GM12891 (cell line): ENCODE results near the gene PPP1R12A. TPM values are rescaled to one million over a fixed set of nuclear protein-coding genes. Genes with fewer than 3 reads are reported as not detected.
"Not testable (repeated sequence)": the region's sequence is repeated elsewhere in the genome, so short reads cannot be mapped to it uniquely, and the experiment has no call there.

Experiments
- DNase-seq: peaks from one replicate; pipeline ENCODE4 v3.0.0; 2011; ENCODE audit warnings: low spot score; ENCODE audit not compliant: insufficient read length
- FAIRE-seq: peaks from 2 replicates; lab custom pipeline; 2011; peaks lifted over from hg19 to GRCh38; lab: Jason Lieb, UNC
- PAX5 ChIP-seq: IDR thresholded peaks from 2 replicates; pipeline ENCODE4 v1.6.1; 2011; ENCODE audit warnings: low read length, moderate library complexity, mild to moderate bottlenecking; ENCODE audit not compliant: insufficient read depth, severe bottlenecking
- POLR2A ChIP-seq: IDR thresholded peaks from 2 replicates; pipeline ENCODE4 v1.6.1; 2011; ENCODE audit warnings: low read depth, low read length, control low read depth
- POLR2AphosphoS5 ChIP-seq: IDR thresholded peaks from 2 replicates; pipeline ENCODE4 v1.6.1; 2011; ENCODE audit warnings: low read depth, low read length, control low read depth
- POU2F2 ChIP-seq: IDR thresholded peaks from 2 replicates; pipeline ENCODE4 v1.6.1; 2011; ENCODE audit warnings: low read depth, mild to moderate bottlenecking, control low read depth, low read length, moderate library complexity
- SPI1 ChIP-seq: IDR thresholded peaks from 2 replicates; pipeline ENCODE4 v1.6.1; 2011; ENCODE audit warnings: low read depth, low read length, control low read depth
- TAF1 ChIP-seq: IDR thresholded peaks from 2 replicates; pipeline ENCODE4 v1.6.1; 2011; ENCODE audit warnings: low read depth, low read length, control low read depth
- polyA plus RNA-seq: library from polyadenylated mRNA; unstranded; fragments of >200 nt; gene quantifications from one replicate; pipeline ENCODE4 v1.2.1, GENCODE V29; 2012; ENCODE audit warnings: low read depth, missing spikeins, inconsistent platforms; ENCODE audit not compliant: missing spikeins

PPP1R12A gene
- polyA plus RNA-seq: 27.2 TPM

- FAIRE-seq (peak; percentile 92), DNase-seq (peak; percentile 69)
- TF ChIP-seq POLR2A (peak; percentile 92), SPI1 (0 out of 2 replicates have a peak, but pooled peaks have one; percentile 27), POLR2AphosphoS5 (peak; percentile 96), PAX5 (no peak), TAF1 (peak; percentile 74), POU2F2 (peak; percentile 84)
Observed at GRCh38 chr12:79935021-79935623, at the start of gene PPP1R12A. Gene PPP1R12A (minus strand): TSS chr12:79935097. CDS start chr12:79934931, 166 bp downstream.

GRCh38 chr12:79983986-79984620 is 49.2 kb upstream of the PPP1R12A start:
- no peak for DNase-seq
- no peak for FAIRE-seq
- no peak for TF ChIP-seq POU2F2
- no peak for TF ChIP-seq POLR2A
- TF ChIP-seq PAX5: no peak
- no peak for TF ChIP-seq SPI1
- no peak for TF ChIP-seq POLR2AphosphoS5
- TF ChIP-seq TAF1: no peak

- no peak for FAIRE-seq
- TF ChIP-seq TAF1 (no peak), POU2F2 (no peak), PAX5 (no peak), POLR2A (no peak), POLR2AphosphoS5 (no peak), SPI1 (no peak)
- DNase-seq: no peak
Observed at GRCh38 chr12:79983492-79983891, 48.6 kb upstream of the PPP1R12A start.

DNA sequence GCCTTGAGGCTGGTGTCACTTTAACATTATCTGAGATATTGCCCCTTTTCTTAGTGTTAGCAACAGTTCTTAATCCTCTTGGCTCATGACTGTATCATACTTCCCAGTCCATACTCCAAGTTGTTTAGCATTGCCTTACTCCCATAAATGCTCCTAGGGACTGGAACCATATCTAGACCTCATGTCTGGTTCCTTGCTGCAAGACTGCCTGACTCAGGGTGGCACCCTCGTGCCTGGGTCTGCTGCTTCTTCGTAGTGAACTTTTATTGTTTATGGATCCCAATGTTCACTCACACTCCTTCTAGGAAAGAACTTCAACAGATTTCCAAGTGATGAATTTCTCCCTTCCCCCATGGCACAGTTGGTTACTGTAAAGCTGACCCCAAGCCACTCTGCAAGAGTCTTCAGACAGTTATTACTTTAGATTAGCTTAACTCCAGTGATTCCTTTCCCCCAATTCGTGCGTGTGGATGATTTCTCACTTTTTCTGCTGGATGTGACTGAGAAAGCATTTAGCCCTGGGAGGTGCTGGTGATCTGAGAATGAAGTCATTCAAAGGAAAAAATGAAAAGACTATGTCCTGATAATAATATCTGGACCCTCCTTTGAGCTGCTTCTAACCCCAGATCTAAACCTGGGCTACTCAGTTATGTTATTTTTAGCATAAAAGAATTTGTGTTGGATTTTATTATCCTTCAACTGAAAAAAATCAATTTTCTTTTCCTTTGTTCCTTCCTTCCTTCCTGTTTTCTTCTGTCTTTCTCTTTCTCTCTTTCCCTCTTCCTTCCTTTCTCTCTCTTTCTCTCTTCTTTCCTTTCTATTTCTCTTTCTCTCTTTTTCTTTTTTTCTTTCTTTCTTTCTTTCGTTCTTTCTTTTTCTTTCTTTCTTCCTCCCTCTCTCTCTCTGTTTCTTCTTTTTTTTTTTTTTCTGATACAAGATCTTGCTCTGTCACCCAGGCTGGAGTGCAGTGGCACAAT is 47.5 kb upstream of the PPP1R12A start:
- FAIRE-seq (no peak), DNase-seq (no peak)
- TF ChIP-seq POU2F2 (no peak), POLR2AphosphoS5 (no peak)

DNA sequence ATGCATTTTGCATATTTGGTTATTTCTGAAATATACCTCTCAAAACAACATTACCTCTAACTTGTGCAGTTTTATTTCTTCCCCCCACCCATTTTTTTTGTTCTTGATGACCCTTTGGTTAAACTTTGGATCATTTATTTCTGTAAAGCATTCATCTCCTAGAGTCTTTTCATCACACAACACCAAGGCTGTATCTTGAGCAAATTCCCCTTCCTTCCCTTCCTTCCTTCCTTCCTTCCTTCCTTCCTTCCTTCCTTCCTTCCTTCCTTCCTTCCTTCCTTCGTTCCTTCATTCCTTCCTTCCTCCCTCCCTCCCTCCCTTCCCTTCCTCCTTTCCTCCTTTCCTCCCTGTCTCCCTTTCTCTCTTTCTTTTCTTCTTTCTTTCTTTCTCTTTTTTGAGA is 43.8 kb upstream of the PPP1R12A start:
- TF ChIP-seq TAF1: no peak
- TF ChIP-seq PAX5: no peak
- no peak for TF ChIP-seq SPI1
- TF ChIP-seq POLR2A: no peak
- no peak for TF ChIP-seq POU2F2
- no peak for TF ChIP-seq POLR2AphosphoS5
- FAIRE-seq: no peak
- DNase-seq: no peak

- peak; percentile 64 for FAIRE-seq
Observed at GRCh38 chr12:79977856-79978460, 43.1 kb upstream of the PPP1R12A start.

GRCh38 chr12:79975143-79975542 is 40.2 kb upstream of the PPP1R12A start:
- no peak for FAIRE-seq
- DNase-seq: no peak
- TF ChIP-seq PAX5 (no peak), SPI1 (no peak), POU2F2 (no peak), TAF1 (no peak), POLR2A (no peak), POLR2AphosphoS5 (no peak)

More at GRCh38 chr12:79977856-79978460, 43.1 kb upstream of the PPP1R12A start:
- DNase-seq: not testable (repeated sequence)

DNA sequence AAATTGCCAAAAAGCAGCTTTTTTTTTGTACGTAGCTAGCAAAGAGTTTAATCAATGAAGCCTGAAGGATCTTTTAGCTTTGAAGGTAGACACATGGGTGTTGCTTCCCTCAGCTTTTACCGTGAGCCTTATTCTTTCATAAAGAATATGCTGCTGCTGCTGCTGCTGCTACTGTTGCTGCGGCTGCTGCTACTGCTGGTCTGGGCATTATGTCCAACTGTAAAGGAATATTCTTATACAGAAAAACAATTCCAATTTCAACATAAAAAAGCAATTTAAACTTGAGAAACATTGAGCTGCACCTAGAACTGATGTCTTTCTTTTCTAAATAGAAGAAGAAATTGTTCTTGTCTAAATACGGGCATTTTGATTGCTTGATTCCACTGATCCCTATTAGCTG is 38.9 kb upstream of the PPP1R12A start:
- FAIRE-seq: no peak
- no peak for DNase-seq
- no peak for TF ChIP-seq POU2F2
- no peak for TF ChIP-seq POLR2AphosphoS5
- TF ChIP-seq PAX5: no peak
- no peak for TF ChIP-seq TAF1
- no peak for TF ChIP-seq SPI1
- TF ChIP-seq POLR2A: no peak

GRCh38 chr12:79964100-79964627 is 29.3 kb upstream of the PPP1R12A start:
- TF ChIP-seq POLR2AphosphoS5 (no peak), POU2F2 (no peak), POLR2A (no peak), PAX5 (no peak), SPI1 (no peak), TAF1 (no peak)
- no peak for FAIRE-seq
- no peak for DNase-seq
